Kidney (tissue), 14 donors: Measurements from ENCODE around the gene FGF5. TPM values are rescaled to one million over a fixed set of nuclear protein-coding genes. Genes with fewer than 3 reads are reported as not detected.

Source experiments
- DNase-seq, 5 donors: peaks; one replicate each; pipeline ENCODE4 v3.0.0-alpha.2; 2013 to 2020
- FAIRE-seq: peaks from 2 replicates; lab custom pipeline; 2012; peaks lifted over from hg19 to GRCh38; lab: Jason Lieb, UNC
- H3K27ac ChIP-seq, 2 donors: one replicate each; pipeline ENCODE4 v1.7.0; 2013; ENCODE audit warnings: low read depth in 2 of 2, low read length in 2 of 2, inconsistent platforms in 1 of 2
- H3K27me3 ChIP-seq: one replicate; pipeline ENCODE4 v1.7.1; 2013; ENCODE audit warnings: low read length, inconsistent platforms; ENCODE audit not compliant: control insufficient read depth, insufficient read depth
- H3K36me3 ChIP-seq, 3 donors: one replicate each; pipeline versions ENCODE4 v1.7.0 to v1.7.1; 2013; ENCODE audit warnings: low read length in 3 of 3, control low read depth in 1 of 3, inconsistent platforms in 1 of 3; ENCODE audit not compliant: insufficient read depth in 3 of 3, control insufficient read depth in 2 of 3
- H3K4me1 ChIP-seq, 3 donors: one replicate each; pipeline versions ENCODE4 v1.7.0 to v1.7.1; 2013; ENCODE audit warnings: low read length in 3 of 3, inconsistent platforms in 1 of 3, low read depth in 1 of 3; ENCODE audit not compliant: control insufficient read depth in 2 of 3, insufficient read depth in 2 of 3
- H3K4me3 ChIP-seq, 3 donors: one replicate each; pipeline versions ENCODE4 v1.7.0 to v1.8.1; 2013; ENCODE audit warnings: low read length in 3 of 3, control low read depth in 1 of 3, inconsistent platforms in 1 of 3
- H3K9ac ChIP-seq, 3 donors: one replicate each; pipeline versions ENCODE4 v1.7.0 to v1.7.1; 2013; ENCODE audit warnings: low read length in 3 of 3, control low read depth in 1 of 3, inconsistent platforms in 1 of 3
- H3K9me3 ChIP-seq, 3 donors: one replicate each; pipeline versions ENCODE4 v1.7.0 to v1.7.1; 2013; ENCODE audit warnings: low read length in 3 of 3, control low read depth in 1 of 3, inconsistent platforms in 1 of 3; ENCODE audit not compliant: control insufficient read depth in 2 of 3, insufficient read depth in 1 of 3
- CTCF ChIP-seq: IDR thresholded peaks from 3 replicates; pipeline ENCODE4 v1.5.1; 2012; ENCODE audit warnings: mild to moderate bottlenecking, moderate library complexity, borderline replicate concordance; ENCODE audit not compliant: insufficient read depth; ENCODE audit errors: extremely low read depth
- intact Hi-C: fragments of 100-400 bp; cut with DNase I; formaldehyde crosslinking; loops from one replicate; pipeline ENCODE4 v1.11.1; 2022
- polyA plus RNA-seq: library from polyadenylated mRNA; stranded (reverse); fragments of 350-450 nt; fragmentation: Illumina TruSeq; extraction: RNeasy Lipid Tissue Mini Kit (QIAGEN cat#74804); gene quantifications from one replicate; pipeline ENCODE4 v1.2.3, GENCODE V29; 2014; ENCODE audit warnings: low read depth, low replicate concordance; ENCODE audit not compliant: insufficient read depth
- total RNA-seq: library from RNA; stranded (reverse); fragmentation: NEBNext Ultra II Directional; extraction: Animal tissue kit (Norgen Biotek cat#: 25700); gene quantifications from one replicate; pipeline ENCODE4 v1.2.1, GENCODE V29; 2021
- donor health status: control.
- donor health status: control.
- donor health status: control.
- donor health status: control.
- donor health status: control.
- donor health status: DM: yes; HTN: yes; CAD: no.
- donor health status: Normal renal cell carcinoma (clear cell type).

FGF5 gene
- total and polyA plus RNA-seq, 2 donors from 2014 or later: 0.09 to 0.13 TPM

GRCh38 chr4:80307183-80307735 is 40.8 kb downstream of the FGF5 start:
- no peaks in the 10 kb centered on the region for H3K4me1 ChIP-seq
- intact Hi-C loops: no loop called here
- peak in 2 of 5 donors; percentile 8 to 17 for DNase-seq
- no peaks in the 10 kb centered on the region for H3K27me3 ChIP-seq
- H3K9ac ChIP-seq: no peak overlapping the region
- no peak overlapping the region for H3K4me3 ChIP-seq
- TF ChIP-seq CTCF: no peak
- H3K27ac ChIP-seq: no peak overlapping the region
- FAIRE-seq: no peak
- no peaks in the 10 kb centered on the region for H3K36me3 ChIP-seq
- H3K9me3 ChIP-seq: no peaks in the 10 kb centered on the region

- FAIRE-seq: no peak
- no peak overlapping the region for H3K9ac ChIP-seq
- intact Hi-C loops: no loop called here
Observed at GRCh38 chr4:80307774-80308465, 41.5 kb downstream of the FGF5 start.

GRCh38 chr4:80308466-80308822 is 42.0 kb downstream of the FGF5 start:
- no peaks in the 10 kb centered on the region for H3K9me3 ChIP-seq
- H3K36me3 ChIP-seq: no peaks in the 10 kb centered on the region
- TF ChIP-seq CTCF: no peak
- H3K27ac ChIP-seq: no peak overlapping the region
- H3K4me1 ChIP-seq: no peaks in the 10 kb centered on the region
- H3K9ac ChIP-seq: no peak overlapping the region
- no peak overlapping the region for H3K4me3 ChIP-seq
- intact Hi-C loops: no loop called here
- FAIRE-seq (no peak), DNase-seq (no peak)
- no peaks in the 10 kb centered on the region for H3K27me3 ChIP-seq

More at GRCh38 chr4:80307774-80308465, 41.5 kb downstream of the FGF5 start:
- Histone ChIP-seq H3K36me3 (no peaks in the 10 kb centered on the region), H3K9me3 (no peaks in the 10 kb centered on the region), H3K27ac (no peak overlapping the region), H3K4me3 (no peak overlapping the region), H3K27me3 (no peaks in the 10 kb centered on the region), H3K4me1 (no peaks in the 10 kb centered on the region)
- no peak for TF ChIP-seq CTCF
- DNase-seq: peak in 2 of 5 donors; percentile 14 to 40
